HL-60/S4 (cell line): ENCODE measurements around the gene PLCL1.

Source experiments
- in situ Hi-C: fragments of 300-500 bp; cut with MboI; formaldehyde crosslinking; loops from 2 replicates; pipeline ENCODE4 v1.14.3; 2022; ENCODE audit warnings: low sequenced_read_pairs

The PLCL1 gene

GRCh38 chr2:198098386-198098785 is 294.0 kb downstream of the PLCL1 start:
- in situ Hi-C loops: no loop called here

- in situ Hi-C loops: no loop called here
Measured at GRCh38 chr2:198098918-198099317, 294.5 kb downstream of the PLCL1 start.

DNA sequence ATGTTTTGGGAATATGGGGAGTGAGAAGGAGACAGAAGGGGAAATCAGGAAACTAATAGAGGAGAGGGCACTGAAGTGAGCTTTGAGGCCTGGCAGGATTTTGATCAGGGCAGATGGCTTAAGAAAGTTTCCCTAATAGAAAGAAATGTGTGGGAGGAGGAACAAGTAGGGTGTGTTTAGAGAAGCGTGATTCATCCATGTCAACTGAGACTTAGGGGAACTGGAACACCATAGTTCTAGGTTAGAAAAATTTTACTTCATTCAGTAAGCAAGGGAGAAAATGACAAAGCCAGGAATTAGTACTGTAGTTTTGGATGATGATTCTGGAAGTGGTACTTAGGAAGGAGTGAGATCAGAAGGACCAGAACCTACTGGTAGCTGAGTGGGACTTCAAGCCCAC is 296.0 kb downstream of the PLCL1 start:
- in situ Hi-C loops: no loop called here

DNA sequence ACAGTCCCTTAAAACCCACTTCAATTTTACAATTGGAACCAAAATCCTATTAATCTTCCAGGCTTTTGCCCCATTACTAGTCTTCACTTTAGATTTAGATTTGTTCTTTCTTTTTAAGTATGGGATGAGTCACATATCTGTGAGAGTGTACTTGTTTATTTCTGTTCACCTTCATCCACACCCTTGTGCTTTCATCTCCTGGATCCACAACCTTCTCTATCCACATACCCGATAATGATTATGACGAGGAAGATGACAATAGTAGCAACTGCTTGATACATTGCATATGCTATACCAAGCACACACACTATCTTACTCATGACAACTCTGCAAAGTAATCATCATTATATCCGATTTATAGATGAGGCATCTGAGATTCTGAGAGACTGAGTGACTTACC is 297.3 kb downstream of the PLCL1 start:
- in situ Hi-C loops: no loop called here

GRCh38 chr2:198102120-198102519 is 297.7 kb downstream of the PLCL1 start:
- in situ Hi-C loops: no loop called here

GRCh38 chr2:198102856-198103255 is 298.5 kb downstream of the PLCL1 start:
- in situ Hi-C loops: no loop called here

GRCh38 chr2:198106621-198107385 is 302.4 kb downstream of the PLCL1 start:
- in situ Hi-C loops: no loop called here

DNA sequence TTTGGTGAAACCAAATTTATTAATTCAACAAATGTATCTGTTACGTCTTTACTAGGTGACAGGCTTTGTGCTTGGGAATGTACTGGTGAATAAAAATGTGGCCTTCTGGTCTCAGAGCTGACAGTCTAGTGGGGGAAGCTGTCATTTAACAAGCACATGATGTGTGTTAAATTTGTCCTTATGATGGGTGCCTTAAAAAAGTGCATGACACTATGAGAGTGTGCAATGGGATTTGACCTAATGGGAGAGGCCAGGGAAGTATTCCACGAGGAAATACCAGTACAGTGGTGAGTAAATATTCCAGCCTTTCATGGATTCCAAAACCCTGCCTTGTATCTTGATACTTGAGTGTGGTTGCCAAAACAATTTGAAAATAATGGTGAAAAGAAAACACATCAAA is 308.9 kb downstream of the PLCL1 start:
- in situ Hi-C loops: no loop called here

GRCh38 chr2:198114064-198114463 is 309.7 kb downstream of the PLCL1 start:
- in situ Hi-C loops: no loop called here

GRCh38 chr2:198115201-198115600 is 310.8 kb downstream of the PLCL1 start:
- in situ Hi-C loops: no loop called here

GRCh38 chr2:198116756-198117155 is 312.4 kb downstream of the PLCL1 start:
- in situ Hi-C loops: no loop called here

GRCh38 chr2:198117406-198118041 is 313.1 kb downstream of the PLCL1 start:
- in situ Hi-C loops: no loop called here

GRCh38 chr2:198127627-198128026 is 323.2 kb downstream of the PLCL1 start:
- in situ Hi-C loops: loop anchor here (10.0 kb wide), 1 partner anchor 333 kb away; no protein-coding TSS in a partner anchor

DNA sequence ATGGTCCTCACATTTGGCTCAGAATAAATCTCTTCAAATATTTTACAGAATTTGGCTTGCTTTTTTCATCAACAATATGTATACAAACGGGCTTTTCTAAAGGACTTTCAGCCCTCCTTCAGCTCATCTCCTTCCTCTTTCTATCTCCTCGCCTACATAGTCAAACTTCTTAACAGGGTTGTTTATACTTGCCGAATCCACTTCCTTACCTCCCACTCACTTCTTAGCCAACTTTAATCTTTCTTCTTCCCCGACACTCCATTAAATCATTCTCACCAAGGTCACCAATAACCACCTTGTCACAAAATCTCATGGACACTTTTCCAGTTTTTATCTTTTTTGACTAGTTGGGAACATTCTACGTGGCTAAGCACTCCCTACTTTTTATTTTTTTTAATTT is 325.2 kb downstream of the PLCL1 start:
- in situ Hi-C loops: loop anchor here (10.0 kb wide), 1 partner anchor 335 kb away; no protein-coding TSS in a partner anchor

DNA sequence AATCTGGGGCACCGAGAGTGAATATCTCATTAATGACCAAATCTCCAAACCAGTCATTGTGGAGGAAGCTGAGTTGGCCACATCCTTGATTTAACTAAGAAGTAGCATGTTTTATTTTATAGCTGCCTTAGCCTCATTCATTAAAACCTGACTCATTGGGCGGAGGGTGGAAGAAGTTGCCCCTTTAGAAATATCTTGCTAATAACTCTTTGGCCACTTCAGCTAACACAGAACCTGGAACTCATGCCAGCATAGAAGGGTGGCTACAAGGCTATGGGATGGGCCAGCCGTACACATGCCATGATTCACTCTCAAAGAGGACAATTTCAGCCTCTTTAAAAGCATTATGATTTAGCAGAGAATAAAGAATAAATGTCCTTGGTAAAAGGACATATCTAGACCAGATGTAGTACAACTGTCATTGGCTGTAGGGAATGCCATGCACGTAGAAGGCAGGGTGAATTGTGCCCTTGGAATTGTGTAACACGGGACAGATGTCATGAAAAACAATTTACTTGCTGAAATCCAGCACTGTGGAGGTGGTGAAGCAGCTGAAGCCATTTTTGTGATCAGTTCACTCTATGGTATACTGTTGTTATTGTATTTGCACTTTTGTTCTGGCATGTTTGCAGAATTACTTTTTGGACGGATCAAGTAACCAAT is 330.0 kb downstream of the PLCL1 start:
- in situ Hi-C loops: no loop called here

DNA sequence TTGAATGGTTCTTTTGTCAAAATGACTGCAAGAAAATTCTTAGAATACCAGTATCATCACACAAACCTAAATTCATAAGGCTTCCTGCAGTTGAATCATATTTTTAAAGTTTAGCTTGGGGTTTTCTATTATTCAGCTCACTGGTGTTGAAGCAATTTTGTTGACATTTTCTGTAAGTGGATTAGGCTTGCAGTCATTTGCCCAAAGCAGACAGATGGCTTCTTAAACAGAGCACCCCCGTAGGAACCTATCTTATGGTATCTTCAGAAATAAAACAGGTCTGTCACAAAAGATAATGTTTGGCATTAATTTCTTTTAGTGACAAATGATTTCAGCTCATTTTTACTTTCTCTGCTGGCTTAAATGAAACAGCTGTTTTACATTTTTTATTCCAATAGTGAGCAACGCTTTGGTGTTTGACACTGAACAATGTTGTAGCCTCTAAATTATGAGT is 331.1 kb downstream of the PLCL1 start:
- in situ Hi-C loops: no loop called here

DNA sequence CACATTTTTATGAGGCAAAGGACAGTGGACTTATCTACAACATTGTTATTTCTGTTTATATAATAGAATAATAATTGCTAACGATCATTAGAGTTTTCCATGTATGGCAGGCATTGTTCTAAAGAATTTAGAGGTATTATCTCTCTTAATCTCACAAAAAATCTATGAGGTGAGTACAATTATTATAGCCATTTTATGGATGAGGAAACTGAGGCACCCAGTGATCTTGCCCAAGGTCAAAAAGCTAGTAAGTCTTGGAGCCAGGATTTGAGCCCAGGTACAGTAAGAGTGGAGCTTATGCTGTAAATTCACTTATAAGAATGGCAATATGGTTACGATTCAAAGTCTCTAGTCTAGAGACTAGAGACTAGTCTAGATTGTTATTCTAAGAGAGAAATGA is 331.7 kb downstream of the PLCL1 start:
- in situ Hi-C loops: no loop called here

GRCh38 chr2:198137733-198138132 is 333.3 kb downstream of the PLCL1 start:
- in situ Hi-C loops: no loop called here

DNA sequence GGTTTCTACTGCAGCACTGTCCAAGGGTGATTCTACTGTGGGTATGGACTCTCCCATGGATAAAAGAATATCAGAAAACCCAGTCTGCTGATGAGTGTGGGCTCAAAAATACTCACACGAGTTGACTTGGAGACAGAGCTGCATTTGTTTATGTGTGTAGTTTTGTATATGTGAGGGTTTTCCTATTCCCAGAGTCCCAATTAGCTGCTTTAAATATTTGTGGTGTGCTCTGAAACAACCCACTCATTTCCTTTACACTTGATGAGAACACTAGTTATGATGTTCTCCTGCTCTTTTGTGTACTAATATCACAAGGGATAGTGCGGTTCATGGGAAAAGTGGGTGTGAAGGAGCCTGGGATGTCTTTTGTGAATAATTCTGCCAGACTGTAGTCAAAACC is 337.3 kb downstream of the PLCL1 start:
- in situ Hi-C loops: no loop called here

GRCh38 chr2:198143156-198143555 is 338.8 kb downstream of the PLCL1 start:
- in situ Hi-C loops: no loop called here

- in situ Hi-C loops: no loop called here
Measured at GRCh38 chr2:198143793-198144192, 339.4 kb downstream of the PLCL1 start.

DNA sequence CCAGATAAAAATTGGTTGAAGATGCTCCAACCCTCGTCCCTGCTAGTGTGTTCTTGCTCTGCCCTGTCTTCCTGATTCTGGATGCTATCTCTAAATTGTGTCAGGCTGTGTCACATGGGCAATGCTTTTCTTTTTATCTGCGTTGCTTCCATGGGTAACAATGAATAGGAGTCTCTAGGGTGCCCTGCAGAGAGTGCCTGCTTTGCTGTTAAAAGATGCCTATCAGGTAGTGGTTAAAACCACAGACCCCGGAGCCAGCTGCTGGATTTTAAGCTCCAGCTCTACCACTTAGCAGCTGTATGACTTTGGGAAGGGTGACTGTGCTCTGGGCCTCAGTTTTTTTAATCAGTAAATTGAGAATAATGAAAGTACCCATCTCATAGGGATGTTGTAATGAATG is 340.3 kb downstream of the PLCL1 start:
- in situ Hi-C loops: no loop called here
